HG03103 (cell line): ENCODE results near the gene GSTCD.

ENCODE experiments used
- ATAC-seq: cut with Tn5 transposase; IDR thresholded peaks from one replicate; pipeline ENCODE4 v1.9.1; 2021; ENCODE audit warnings: low read depth; ENCODE audit not compliant: unreplicated experiment

GSTCD gene

GRCh38 chr4:105870963-105871362, 162.4 kb downstream of the GSTCD start:
- ATAC-seq = no peak

GRCh38 chr4:105871997-105872396, 163.4 kb downstream of the GSTCD start:
- ATAC-seq = no peak

- no peak for ATAC-seq
These were observed 166.6 kb downstream of the GSTCD start for GRCh38 chr4:105875233-105875632.

GRCh38 chr4:105878668-105879067, 170.1 kb downstream of the GSTCD start:
- ATAC-seq = no peak

- ATAC-seq = no peak
These were observed 178.9 kb downstream of the GSTCD start for GRCh38 chr4:105887508-105887907.

- peak; percentile 39 for ATAC-seq
These were observed 186.3 kb downstream of the GSTCD start, which contains the start of gene NPNT for GRCh38 chr4:105894660-105895582. Gene NPNT, plus strand, starts transcription at chr4:105895471. Its CDS starts 182 bp downstream, at chr4:105895653.

- peak; percentile 35 for ATAC-seq
These were observed 187.2 kb downstream of the GSTCD start for GRCh38 chr4:105895583-105896460.

- ATAC-seq = peak; percentile 9
These were observed 187.9 kb downstream of the GSTCD start for GRCh38 chr4:105896461-105896942.
